GM23338 (cell line): ENCODE data around the gene FBLN5.

Source experiments
- CREB1 ChIP-seq: fragments of 250-450 bp; sonication (Bioruptor Pico); IDR thresholded peaks from 2 replicates; pipeline ENCODE4 v1.5.0; 2020; ENCODE audit warnings: low read depth, mild to moderate bottlenecking, moderate library complexity
- CTCF ChIP-seq, 2 experiments: fragments of 200-600 bp in 1 of 2; sonication (generic) in 1 of 2; conservative IDR thresholded peaks; 2 replicates each; pipeline versions ENCODE4 v1.5.1 to v1.6.1; 2016 to 2017; ENCODE audit warnings: antibody characterized with exemption in 2 of 2, low read depth in 2 of 2, mild to moderate bottlenecking in 2 of 2, moderate library complexity in 1 of 2
- ETS1 ChIP-seq: IDR thresholded peaks from 2 replicates; pipeline ENCODE4 v1.6.1; 2016; ENCODE audit warnings: antibody characterized with exemption
- EZH2 ChIP-seq: fragments of 200-600 bp; sonication (generic); IDR thresholded peaks from one replicate; pipeline ENCODE4 v1.8.0; 2017; ENCODE audit warnings: antibody characterized with exemption, mild to moderate bottlenecking, low read depth; ENCODE audit not compliant: unreplicated experiment
- EZH2phosphoT487 ChIP-seq: fragments of 200-600 bp; sonication (generic); IDR thresholded peaks from one replicate; pipeline ENCODE4 v1.8.1; 2018; ENCODE audit warnings: antibody characterized with exemption; ENCODE audit not compliant: unreplicated experiment
- JUNB ChIP-seq: IDR thresholded peaks from one replicate; pipeline ENCODE4 v1.6.1; 2016; ENCODE audit warnings: antibody characterized with exemption; ENCODE audit not compliant: unreplicated experiment
- NANOG ChIP-seq: IDR thresholded peaks from 2 replicates; pipeline ENCODE4 v1.6.1; 2016; ENCODE audit warnings: antibody characterized with exemption, borderline replicate concordance
- POLR2AphosphoS5 ChIP-seq: IDR thresholded peaks from 2 replicates; pipeline ENCODE4 v1.6.1; 2016; ENCODE audit warnings: antibody characterized with exemption, low read depth
- REST ChIP-seq: IDR thresholded peaks from one replicate; pipeline ENCODE4 v1.6.1; 2018; ENCODE audit warnings: antibody characterized with exemption; ENCODE audit not compliant: unreplicated experiment
- ZNF114 ChIP-seq: fragments of 250-450 bp; sonication (Bioruptor Pico); IDR thresholded peaks from 2 replicates; pipeline ENCODE4 v1.5.0; 2020; ENCODE audit warnings: mild to moderate bottlenecking, moderate library complexity
- ZNF331 ChIP-seq: fragments of 250-450 bp; sonication (Bioruptor Pico); IDR thresholded peaks from 2 replicates; pipeline ENCODE4 v1.5.0; 2020; ENCODE audit warnings: low read depth, mild to moderate bottlenecking, moderate library complexity
- ZNF462 ChIP-seq: fragments of 250-450 bp; sonication (Bioruptor Pico); IDR thresholded peaks from 2 replicates; pipeline ENCODE4 v1.5.0; 2020; ENCODE audit warnings: mild to moderate bottlenecking, moderate library complexity

- TF ChIP-seq REST (no peak), CTCF (conservative IDR thresholded peaks at IDR 0.05; ENCODE audit: low read depth in 2 of 2) (no peak), NANOG (no peak), POLR2AphosphoS5 (no peak), EZH2 (no peak), ZNF462 (CRISPR knock-in tag) (no peak), ETS1 (no peak), CREB1 (CRISPR knock-in tag) (no peak), EZH2phosphoT487 (no peak), ZNF114 (CRISPR knock-in tag) (no peak), JUNB (no peak), ZNF331 (no peak)
Measured at GRCh38 chr14:91977884-91978283, 30.4 kb upstream of the FBLN5 start.
